Neuron (in vitro differentiated cells): ENCODE measurements around the gene IP6K2.

ENCODE experiments used
- H2AFZ ChIP-seq: one replicate; pipeline ENCODE4 v1.6.1; 2013; ENCODE audit warnings: low read depth, mild to moderate bottlenecking, inconsistent platforms, low read length, moderate library complexity
- H3K27me3 ChIP-seq: one replicate; pipeline ENCODE4 v1.6.1; 2013; ENCODE audit warnings: low read length; ENCODE audit not compliant: insufficient read depth
- H3K36me3 ChIP-seq: one replicate; pipeline ENCODE4 v1.6.1; 2013; ENCODE audit warnings: low read length; ENCODE audit not compliant: insufficient read depth
- H3K4me1 ChIP-seq: one replicate; pipeline ENCODE4 v1.6.1; 2013; ENCODE audit warnings: low read length; ENCODE audit not compliant: insufficient read depth
- H3K4me3 ChIP-seq: 2 replicates; pipeline ENCODE4 v1.5.1; 2013; ENCODE audit warnings: mild to moderate bottlenecking, low read length, moderate library complexity
- H3K9me3 ChIP-seq: one replicate; pipeline ENCODE4 v1.6.1; 2013; ENCODE audit warnings: low read length

The IP6K2 gene

DNA sequence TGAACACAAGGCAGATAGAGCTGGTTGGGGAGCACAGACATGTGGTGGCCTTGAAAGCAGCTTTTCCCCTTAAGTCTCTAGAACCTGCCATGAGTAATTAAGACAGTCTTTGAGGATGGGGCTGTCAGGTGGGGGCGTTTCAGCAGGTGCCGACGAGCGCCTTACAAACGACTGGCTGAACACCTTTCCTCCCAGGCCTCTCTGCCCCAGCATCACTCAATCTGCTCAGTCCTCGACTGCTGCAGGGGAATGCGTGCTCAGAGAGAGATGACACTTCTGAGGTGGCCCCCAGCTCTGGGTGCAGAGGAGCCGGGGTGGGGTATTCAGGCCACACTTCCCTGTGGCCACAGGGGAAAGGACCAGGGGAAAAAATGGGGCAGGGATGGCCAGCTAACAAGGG, 23.2 kb downstream of the IP6K2 start:
- H3K9me3 ChIP-seq = no peaks in the 10 kb centered on the region
- no peak overlapping the region for H3K4me3 ChIP-seq
- H2AFZ ChIP-seq = no peak overlapping the region
- peaks cover 77% of the 10 kb centered on the region for H3K36me3 ChIP-seq
- H3K27me3 ChIP-seq = no peaks in the 10 kb centered on the region
- H3K4me1 ChIP-seq = no peaks in the 10 kb centered on the region

DNA sequence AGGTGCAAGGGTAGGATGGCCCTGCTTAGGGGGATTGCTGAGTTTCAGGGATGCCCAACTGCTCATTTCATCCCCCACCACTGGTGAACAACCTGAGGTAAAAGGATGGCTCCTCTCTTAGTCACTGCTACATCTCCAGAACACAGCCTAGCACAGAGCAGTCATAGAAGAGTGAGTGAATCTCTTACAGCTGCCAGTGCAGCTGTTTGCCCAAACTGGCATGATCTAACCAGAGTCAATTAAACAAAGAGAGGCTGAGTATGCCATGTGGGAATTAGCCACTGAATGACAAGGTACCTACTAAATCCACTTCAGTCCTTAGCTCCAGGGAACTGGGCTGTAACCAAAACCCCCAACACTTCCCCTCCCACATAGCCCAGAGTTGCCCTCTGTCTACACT, 24.5 kb downstream of the IP6K2 start:
- no peaks in the 10 kb centered on the region for H3K4me1 ChIP-seq
- H3K27me3 ChIP-seq = no peaks in the 10 kb centered on the region
- no peak overlapping the region for H2AFZ ChIP-seq
- H3K36me3 ChIP-seq = peaks cover 83% of the 10 kb centered on the region
- H3K4me3 ChIP-seq = no peak overlapping the region
- no peaks in the 10 kb centered on the region for H3K9me3 ChIP-seq

GRCh38 chr3:48690846-48691458, 26.1 kb downstream of the IP6K2 start:
- H3K9me3 ChIP-seq = no peaks in the 10 kb centered on the region
- H3K4me3 ChIP-seq = no peak overlapping the region
- no peaks in the 10 kb centered on the region for H3K4me1 ChIP-seq
- H3K36me3 ChIP-seq = peaks cover 81% of the 10 kb centered on the region
- no peak overlapping the region for H2AFZ ChIP-seq
- H3K27me3 ChIP-seq = no peaks in the 10 kb centered on the region

DNA sequence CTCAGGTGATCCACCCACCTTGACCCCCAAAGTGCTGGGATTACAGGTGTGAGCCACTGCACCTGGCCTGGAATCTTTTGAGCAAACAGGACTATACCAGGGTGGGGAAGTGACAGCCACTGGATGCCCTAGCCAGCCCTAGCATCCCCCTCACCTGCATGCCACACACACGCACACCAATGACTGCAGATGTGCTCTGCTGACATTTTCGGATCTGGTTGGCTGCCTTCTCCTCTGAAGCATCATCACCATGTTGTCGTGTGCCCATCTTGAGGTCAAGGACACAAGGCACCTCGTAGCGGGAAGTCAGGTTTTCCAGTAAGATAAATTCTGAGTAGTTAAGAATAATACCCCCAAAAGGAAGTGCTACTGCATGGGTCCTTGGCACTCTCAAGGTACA, 27.6 kb downstream of the IP6K2 start:
- Histone ChIP-seq H3K36me3 (peaks cover 69% of the 10 kb centered on the region), H3K4me3 (no peak overlapping the region), H2AFZ (no peak overlapping the region), H3K27me3 (no peaks in the 10 kb centered on the region), H3K9me3 (no peaks in the 10 kb centered on the region), H3K4me1 (peaks cover 6% of the 10 kb centered on the region)

GRCh38 chr3:48688737-48689075, 28.3 kb downstream of the IP6K2 start:
- Histone ChIP-seq H3K4me3 (no peak overlapping the region), H3K27me3 (no peaks in the 10 kb centered on the region), H3K36me3 (peaks cover 62% of the 10 kb centered on the region), H2AFZ (no peak overlapping the region), H3K4me1 (peaks cover 7% of the 10 kb centered on the region), H3K9me3 (no peaks in the 10 kb centered on the region)

DNA sequence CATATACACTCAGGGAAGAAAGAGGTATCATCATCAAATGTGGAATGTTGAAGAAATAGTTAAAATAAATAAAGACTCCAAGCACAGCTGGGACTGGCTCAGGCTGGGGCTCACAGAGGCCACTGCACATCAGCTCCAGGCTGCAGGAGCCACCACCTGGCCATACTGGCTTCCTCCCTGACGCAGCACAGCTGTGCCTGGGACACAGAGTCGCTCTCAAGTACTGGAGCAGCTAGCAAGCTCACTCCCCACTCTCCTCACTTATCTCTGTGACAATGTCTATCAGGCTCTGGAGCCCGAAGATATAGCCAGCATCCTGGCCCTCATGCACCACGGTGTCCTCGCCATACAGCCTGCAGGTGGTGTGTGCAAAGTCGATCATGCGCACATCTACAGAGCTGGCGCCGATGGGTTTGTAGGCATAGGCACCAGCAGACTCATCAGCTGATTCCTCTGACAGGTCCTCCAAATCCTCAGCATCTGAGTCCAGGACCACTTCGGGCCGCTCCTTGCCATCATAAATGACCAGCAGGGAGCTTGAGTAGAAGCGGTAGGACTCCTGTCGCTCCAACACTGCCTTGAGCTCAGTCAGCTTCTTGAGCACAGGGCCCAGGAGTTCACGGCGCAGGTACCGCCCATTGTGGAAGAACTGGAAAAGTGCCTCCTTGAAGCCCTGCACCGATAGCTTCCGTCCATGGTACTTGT, 28.8 kb downstream of the IP6K2 start:
- Histone ChIP-seq H3K4me1 (peaks cover 7% of the 10 kb centered on the region), H3K27me3 (no peaks in the 10 kb centered on the region), H3K36me3 (peaks cover 57% of the 10 kb centered on the region), H2AFZ (no peak overlapping the region), H3K4me3 (no peak overlapping the region), H3K9me3 (no peaks in the 10 kb centered on the region)

DNA sequence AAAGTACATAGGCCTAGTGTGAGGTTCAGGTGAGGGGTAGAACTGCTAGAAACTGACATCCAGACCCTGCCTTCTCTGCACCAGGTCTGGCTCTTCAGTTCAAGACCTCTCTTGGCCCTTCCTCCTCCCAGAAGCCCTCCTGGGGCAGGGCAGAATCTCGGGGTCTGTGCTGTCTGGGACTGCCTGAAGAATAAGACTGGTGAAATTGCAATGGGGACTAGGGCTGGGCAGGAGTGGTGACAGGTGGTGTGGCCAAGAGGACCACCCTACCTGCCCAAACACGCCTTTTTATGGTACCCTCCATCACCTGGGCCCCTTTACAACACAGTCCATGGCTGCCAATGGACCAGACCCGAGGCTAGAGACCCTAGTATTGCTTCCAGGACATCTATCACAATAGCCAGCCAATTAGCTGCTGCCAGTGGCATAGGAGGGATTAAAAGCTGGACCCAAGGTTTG, 29.8 kb downstream of the IP6K2 start:
- H3K4me3 ChIP-seq = no peak overlapping the region
- peaks cover 53% of the 10 kb centered on the region for H3K36me3 ChIP-seq

DNA sequence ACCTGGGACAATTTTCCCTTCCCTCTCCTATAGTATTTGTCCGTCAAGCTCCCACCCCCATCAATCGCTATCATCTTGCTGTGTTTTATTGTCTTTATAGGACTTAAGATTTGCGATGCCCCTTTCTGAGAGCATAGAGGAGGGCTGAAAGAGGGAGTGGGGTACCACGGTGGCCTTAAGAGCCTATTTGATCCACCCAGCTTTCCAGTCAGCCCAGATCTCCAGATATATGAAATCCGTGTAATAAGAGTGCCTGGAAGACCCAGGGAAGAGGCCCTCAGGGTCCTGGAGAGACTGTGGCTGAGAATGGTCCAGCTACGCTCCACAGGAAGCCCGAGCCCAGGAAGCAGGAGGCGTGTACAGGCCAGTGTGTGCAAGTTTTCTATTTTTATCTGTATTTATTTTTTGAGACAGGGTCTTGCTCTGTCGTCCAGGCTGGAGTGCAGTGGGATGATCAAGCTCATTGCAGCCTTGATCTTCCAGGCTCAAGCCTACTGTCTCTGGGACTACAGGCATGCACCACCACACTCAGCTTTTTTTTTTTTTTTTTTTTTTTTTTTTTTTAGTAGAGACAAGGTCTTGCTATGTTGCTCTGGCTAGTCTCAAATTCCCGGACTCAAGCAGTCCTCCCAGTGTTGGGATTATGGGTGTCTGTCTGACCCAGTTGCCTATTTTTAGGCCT, 30.3 kb downstream of the IP6K2 start:
- peaks cover 7% of the 10 kb centered on the region for H3K4me1 ChIP-seq
- H3K36me3 ChIP-seq = peaks cover 53% of the 10 kb centered on the region
- no peaks in the 10 kb centered on the region for H3K27me3 ChIP-seq
- no peaks in the 10 kb centered on the region for H3K9me3 ChIP-seq
- H3K4me3 ChIP-seq = no peak overlapping the region
- no peak overlapping the region for H2AFZ ChIP-seq

More for the DNA sequence above, 29.8 kb downstream of the IP6K2 start:
- H2AFZ ChIP-seq = no peak overlapping the region
- H3K9me3 ChIP-seq = no peaks in the 10 kb centered on the region
- H3K4me1 ChIP-seq = peaks cover 7% of the 10 kb centered on the region
- H3K27me3 ChIP-seq = no peaks in the 10 kb centered on the region

GRCh38 chr3:48685603-48686511, 31.2 kb downstream of the IP6K2 start, which contains the start of gene NCKIPSD:
Gene NCKIPSD, minus strand, starts transcription at chr3:48685915. Its CDS starts 108 bp downstream, at chr3:48685807.
- Histone ChIP-seq H3K9me3 (no peaks in the 10 kb centered on the region), H3K27me3 (no peaks in the 10 kb centered on the region), H3K36me3 (peaks cover 54% of the 10 kb centered on the region), H2AFZ (peak within 1 kb of the TSS; percentile 27), H3K4me3 (peak within 1 kb of the TSS; percentile 67), H3K4me1 (peaks cover 7% of the 10 kb centered on the region)

GRCh38 chr3:48685293-48685602, 31.8 kb downstream of the IP6K2 start:
- H3K4me3 ChIP-seq = peak overlapping the region; percentile 67
- peaks cover 57% of the 10 kb centered on the region for H3K36me3 ChIP-seq
- peaks cover 7% of the 10 kb centered on the region for H3K4me1 ChIP-seq
- H3K9me3 ChIP-seq = no peaks in the 10 kb centered on the region
- no peaks in the 10 kb centered on the region for H3K27me3 ChIP-seq
- peak overlapping the region; percentile 27 for H2AFZ ChIP-seq

- Histone ChIP-seq H3K4me1 (peaks cover 7% of the 10 kb centered on the region), H3K4me3 (peak overlapping the region; percentile 67), H3K9me3 (no peaks in the 10 kb centered on the region), H2AFZ (no peak overlapping the region), H3K36me3 (peaks cover 57% of the 10 kb centered on the region), H3K27me3 (no peaks in the 10 kb centered on the region)
Measured at GRCh38 chr3:48684480-48685143, 32.4 kb downstream of the IP6K2 start.

- H3K36me3 ChIP-seq = peaks cover 57% of the 10 kb centered on the region
- H3K9me3 ChIP-seq = no peaks in the 10 kb centered on the region
- H3K4me3 ChIP-seq = no peak overlapping the region
- no peak overlapping the region for H2AFZ ChIP-seq
- H3K4me1 ChIP-seq = peaks cover 7% of the 10 kb centered on the region
- H3K27me3 ChIP-seq = no peaks in the 10 kb centered on the region
Measured at GRCh38 chr3:48684054-48684349, 33.0 kb downstream of the IP6K2 start.
